Mucosa of rectum (tissue), 2 donors: ENCODE data around the gene ATOH1.

ENCODE experiments used
- H3K27ac ChIP-seq, 2 donors: one replicate each; pipeline ENCODE4 v1.7.0; 2013; ENCODE audit warnings: inconsistent platforms in 2 of 2, low read depth in 2 of 2, low read length in 2 of 2
- H3K27me3 ChIP-seq, 2 donors: one replicate each; pipeline ENCODE4 v1.7.0; 2013; ENCODE audit warnings: low read length in 2 of 2; ENCODE audit not compliant: control insufficient read depth in 2 of 2, insufficient read depth in 2 of 2
- H3K36me3 ChIP-seq, 2 donors: one replicate each; pipeline ENCODE4 v1.7.0; 2013; ENCODE audit warnings: low read length in 2 of 2; ENCODE audit not compliant: control insufficient read depth in 2 of 2, insufficient read depth in 2 of 2
- H3K4me1 ChIP-seq, 2 donors: one replicate each; pipeline ENCODE4 v1.7.0; 2013; ENCODE audit warnings: low read length in 2 of 2, mild to moderate bottlenecking in 1 of 2; ENCODE audit not compliant: control insufficient read depth in 2 of 2, insufficient read depth in 2 of 2
- H3K4me3 ChIP-seq, 2 donors: one replicate each; pipeline ENCODE4 v1.7.0; 2013; ENCODE audit warnings: low read length in 2 of 2
- H3K9ac ChIP-seq, 2 donors: one replicate each; pipeline ENCODE4 v1.7.0; 2013; ENCODE audit warnings: low read length in 2 of 2, low read depth in 1 of 2, mild to moderate bottlenecking in 1 of 2
- H3K9me3 ChIP-seq, 2 donors: one replicate each; pipeline ENCODE4 v1.7.0; 2013; ENCODE audit warnings: low read length in 2 of 2; ENCODE audit not compliant: control insufficient read depth in 2 of 2
- donor health status: healthy.
- donor health status: Normal muscosa, but diverticular disease.

Gene ATOH1

GRCh38 chr4:93834249-93835066 lies 5.9 kb downstream of the ATOH1 start:
- Histone ChIP-seq H3K4me3 (no peak overlapping the region), H3K4me1 (peaks cover 0 to 5% of the 10 kb centered on the region in 2 donors), H3K9ac (no peak overlapping the region), H3K27ac (no peak overlapping the region), H3K9me3 (no peaks in the 10 kb centered on the region), H3K36me3 (no peaks in the 10 kb centered on the region), H3K27me3 (peaks cover 30 to 34% of the 10 kb centered on the region in 2 donors)

GRCh38 chr4:93835929-93836328 lies 7.4 kb downstream of the ATOH1 start:
- no peak overlapping the region for H3K27ac ChIP-seq
- H3K4me3 ChIP-seq = no peak overlapping the region
- H3K9ac ChIP-seq = no peak overlapping the region
- H3K9me3 ChIP-seq = no peaks in the 10 kb centered on the region
- peaks cover 0 to 5% of the 10 kb centered on the region in 2 donors for H3K4me1 ChIP-seq
- H3K36me3 ChIP-seq = no peaks in the 10 kb centered on the region
- peaks cover 18 to 24% of the 10 kb centered on the region in 2 donors for H3K27me3 ChIP-seq

GRCh38 chr4:93839704-93840103 lies 11.2 kb downstream of the ATOH1 start:
- H3K27me3 ChIP-seq = peaks cover 0 to 2% of the 10 kb centered on the region in 2 donors
- no peaks in the 10 kb centered on the region for H3K9me3 ChIP-seq
- peaks cover 4 to 7% of the 10 kb centered on the region in 2 donors for H3K4me1 ChIP-seq
- H3K9ac ChIP-seq = no peak overlapping the region
- H3K27ac ChIP-seq = no peak overlapping the region
- no peaks in the 10 kb centered on the region for H3K36me3 ChIP-seq
- H3K4me3 ChIP-seq = no peak overlapping the region

GRCh38 chr4:93841803-93842345 lies 13.3 kb downstream of the ATOH1 start:
- Histone ChIP-seq H3K36me3 (no peaks in the 10 kb centered on the region), H3K27me3 (peaks cover 0 to 2% of the 10 kb centered on the region in 2 donors), H3K27ac (peak overlapping the region in 1 of 2 donors; percentile 9), H3K9me3 (no peaks in the 10 kb centered on the region), H3K4me3 (no peak overlapping the region), H3K4me1 (peaks cover 4 to 8% of the 10 kb centered on the region in 2 donors), H3K9ac (no peak overlapping the region)

- Histone ChIP-seq H3K4me3 (peak overlapping the region in 1 of 2 donors; percentile 26), H3K27me3 (peaks cover 0 to 2% of the 10 kb centered on the region in 2 donors), H3K9ac (no peak overlapping the region), H3K27ac (peak overlapping the region; percentile 24 to 57), H3K4me1 (peaks cover 4 to 8% of the 10 kb centered on the region in 2 donors), H3K36me3 (no peaks in the 10 kb centered on the region), H3K9me3 (no peaks in the 10 kb centered on the region)
Measured at GRCh38 chr4:93842601-93843252, 14.2 kb downstream of the ATOH1 start.

GRCh38 chr4:93843772-93844171 lies 15.2 kb downstream of the ATOH1 start:
- Histone ChIP-seq H3K9me3 (no peaks in the 10 kb centered on the region), H3K27me3 (peaks cover 0 to 2% of the 10 kb centered on the region in 2 donors)

GRCh38 chr4:93852680-93853079 lies 24.1 kb downstream of the ATOH1 start:
- Histone ChIP-seq H3K36me3 (no peaks in the 10 kb centered on the region), H3K4me1 (peaks cover 2 to 4% of the 10 kb centered on the region in 2 donors), H3K27me3 (no peaks in the 10 kb centered on the region), H3K9ac (no peak overlapping the region), H3K9me3 (no peaks in the 10 kb centered on the region), H3K4me3 (no peak overlapping the region), H3K27ac (peak overlapping the region in 1 of 2 donors; percentile 41)

More at GRCh38 chr4:93843772-93844171, 15.2 kb downstream of the ATOH1 start:
- H3K36me3 ChIP-seq = no peaks in the 10 kb centered on the region
- no peak overlapping the region for H3K9ac ChIP-seq
- no peak overlapping the region for H3K4me3 ChIP-seq
- H3K27ac ChIP-seq = peak overlapping the region in 1 of 2 donors; percentile 32
- H3K4me1 ChIP-seq = peaks cover 4 to 8% of the 10 kb centered on the region in 2 donors

GRCh38 chr4:93855926-93856325 lies 27.4 kb downstream of the ATOH1 start:
- Histone ChIP-seq H3K4me3 (no peak overlapping the region), H3K27ac (no peak overlapping the region), H3K36me3 (no peaks in the 10 kb centered on the region), H3K4me1 (peaks cover 2 to 8% of the 10 kb centered on the region in 2 donors), H3K9ac (no peak overlapping the region), H3K9me3 (no peaks in the 10 kb centered on the region), H3K27me3 (no peaks in the 10 kb centered on the region)

- H3K4me1 ChIP-seq = peaks cover 0 to 9% of the 10 kb centered on the region in 2 donors
- no peak overlapping the region for H3K9ac ChIP-seq
- H3K4me3 ChIP-seq = no peak overlapping the region
- no peaks in the 10 kb centered on the region for H3K36me3 ChIP-seq
- H3K27ac ChIP-seq = no peak overlapping the region
- no peaks in the 10 kb centered on the region for H3K27me3 ChIP-seq
- H3K9me3 ChIP-seq = no peaks in the 10 kb centered on the region
Measured at GRCh38 chr4:93865650-93866049, 37.1 kb downstream of the ATOH1 start.

- H3K4me3 ChIP-seq = no peak overlapping the region
- no peaks in the 10 kb centered on the region for H3K27me3 ChIP-seq
- no peaks in the 10 kb centered on the region for H3K36me3 ChIP-seq
- H3K4me1 ChIP-seq = peaks cover 0 to 12% of the 10 kb centered on the region in 2 donors
- no peak overlapping the region for H3K9ac ChIP-seq
- H3K9me3 ChIP-seq = no peaks in the 10 kb centered on the region
- H3K27ac ChIP-seq = peak overlapping the region; percentile 27 to 40
Measured at GRCh38 chr4:93867416-93868001, 39.0 kb downstream of the ATOH1 start.
